ENCODE data around the gene UBL3. TPM values are rescaled to one million over a fixed set of nuclear protein-coding genes. Genes with fewer than 3 reads are reported as not detected.
A peak's percentile ranks its signal among the peaks of the same experiment; 100 is the strongest.

The UBL3 gene
- total RNA-seq, 1 experiment from 2014 or later: 10.7 TPM

GRCh38 chr13:29774830-29775229 lies 75.6 kb downstream of the UBL3 start:
- intact Hi-C loops (cut with micrococcal nuclease): loop anchor here (5.0 to 10.0 kb wide), 2 partner anchors 152 to 560 kb away; no protein-coding TSS in a partner anchor
- H3K79me2 ChIP-seq (ENCODE audit: insufficient read depth, low read length): no peaks in the 10 kb centered on the region
- no peaks in the 10 kb centered on the region for H4K20me1 ChIP-seq (ENCODE audit: insufficient read depth)
- H3K36me3 ChIP-seq (ENCODE audit: control insufficient read depth in 1 of 2, insufficient read depth in 2 of 2, low read length in 2 of 2): no peaks in the 10 kb centered on the region
- CTCF ChIA-PET: interaction anchor here (8.4 kb wide), 1 partner anchor 339 kb away, joined by 226 read pairs; no protein-coding TSS in a partner anchor
- H3K4me2 ChIP-seq (ENCODE audit: low read length): no peak overlapping the region
- H3K9me3 ChIP-seq (ENCODE audit: control insufficient read depth in 1 of 2, insufficient read depth in 1 of 2, low read depth in 1 of 2, low read length in 2 of 2): no peaks in the 10 kb centered on the region
- no peak overlapping the region for H3K9ac ChIP-seq (ENCODE audit: low read length)
- ATAC-seq (no peak), DNase-seq (ENCODE audit: low read depth, low spot score) (no peak)
- no TSS peak for BruUV-seq (replicated peaks)
- no peak overlapping the region for H2AFZ ChIP-seq (ENCODE audit: low read depth, low read length, poor library complexity, severe bottlenecking)
- no peak overlapping the region for H3K4me3 ChIP-seq (replicated peaks in 1 of 2; ENCODE audit: low read depth in 1 of 2, low read length in 2 of 2)
- no peak for TF ChIP-seq CEBPB (IDR thresholded peaks at IDR 0.05; ENCODE audit: low read depth)
- no peak for TF ChIP-seq EZH2 (IDR thresholded peaks at IDR 0.05)
- no peak for TF ChIP-seq EZH2phosphoT487 (IDR thresholded peaks at IDR 0.05; ENCODE audit: borderline replicate concordance)
- TF ChIP-seq SIN3A (IDR thresholded peaks at IDR 0.05; ENCODE audit: low read depth): no peak
- no peak for TF ChIP-seq ZNF274 (IDR thresholded peaks at IDR 0.05; ENCODE audit: low read depth, low read length)
- no peak for TF ChIP-seq ATF3 (IDR thresholded peaks at IDR 0.05)
- TF ChIP-seq SP1 (IDR thresholded peaks at IDR 0.05; ENCODE audit: low read depth): no peak
- TF ChIP-seq ZFX (IDR thresholded peaks at IDR 0.05): no peak
- TF ChIP-seq FOSL1 (IDR thresholded peaks at IDR 0.05; ENCODE audit: low read depth): no peak
- no peak for TF ChIP-seq RAD21 (IDR thresholded peaks at IDR 0.05; ENCODE audit: low read depth)
- TF ChIP-seq YY1 (IDR thresholded peaks at IDR 0.05; ENCODE audit: extremely low read depth, insufficient replicate concordance, low read depth, low read length): no peak
- H3K9me2 ChIP-seq (ENCODE audit: insufficient read depth): no peaks in the 10 kb centered on the region
- H3K4me1 ChIP-seq (ENCODE audit: control insufficient read depth in 1 of 2, insufficient read depth in 2 of 2, low read length in 2 of 2): no peaks in the 10 kb centered on the region
- no peaks in the 10 kb centered on the region for H3K27me3 ChIP-seq (ENCODE audit: insufficient read depth, low read length)
- POLR2A ChIA-PET: no interaction called here
- no peak overlapping the region for H3K27ac ChIP-seq (ENCODE audit: low read depth, low read length)
- RAD21 ChIA-PET (ENCODE audit: low non-redundant PET in 1 of 2, low total read pairs in 2 of 2, uncharacterized antibody in 2 of 2, unreplicated experiment in 2 of 2): no interaction called here

GRCh38 chr13:29771247-29771646 lies 79.2 kb downstream of the UBL3 start:
- no peaks in the 10 kb centered on the region for H3K27me3 ChIP-seq (ENCODE audit: insufficient read depth, low read length)

More at GRCh38 chr13:29771247-29771646, 79.2 kb downstream of the UBL3 start:
- no peaks in the 10 kb centered on the region for H3K9me2 ChIP-seq (ENCODE audit: insufficient read depth)
- TF ChIP-seq CTCF (IDR thresholded peaks at IDR 0.05 in 2 of 3, conservative IDR thresholded peaks at IDR 0.05 in 1 of 3; ENCODE audit: borderline replicate concordance in 1 of 3, insufficient read depth in 1 of 3, low read depth in 2 of 3, low read length in 2 of 3): peak; percentile 36 to 63 (median 56); a peak in 4 of 6 replicates
- peak; percentile 69 for TF ChIP-seq RAD21 (IDR thresholded peaks at IDR 0.05; ENCODE audit: low read depth)
- TF ChIP-seq ELF1 (IDR thresholded peaks at IDR 0.05; ENCODE audit: borderline replicate concordance, low read depth): no peak
- intact Hi-C loops (cut with micrococcal nuclease): loop anchor here (1.0 to 10.0 kb wide), 3 partner anchors 156 to 564 kb away; no protein-coding TSS in a partner anchor
- ChIA-PET RAD21 (ENCODE audit: low non-redundant PET in 1 of 2, low total read pairs in 2 of 2, uncharacterized antibody in 2 of 2, unreplicated experiment in 2 of 2) (interaction anchor here (0.6 to 1.9 kb wide), 6 partner anchors 18 to 344 kb away, joined by 3 to 15 read pairs (median 6); no protein-coding TSS in a partner anchor), CTCF (interaction anchor here (0.7 to 8.4 kb wide), 23 partner anchors 9 to 361 kb away, joined by 3 to 226 read pairs (median 6); partner anchors contain the start of gene UBL3), POLR2A (interaction anchor here (0.9 to 1.2 kb wide), 2 partner anchors 341 to 344 kb away, joined by 3 read pairs; no protein-coding TSS in a partner anchor)
- DNase-seq (ENCODE audit: low read depth, low spot score): peak; percentile 37
- H3K9me3 ChIP-seq (ENCODE audit: control insufficient read depth in 1 of 2, insufficient read depth in 1 of 2, low read depth in 1 of 2, low read length in 2 of 2): no peaks in the 10 kb centered on the region
- H3K36me3 ChIP-seq (ENCODE audit: control insufficient read depth in 1 of 2, insufficient read depth in 2 of 2, low read length in 2 of 2): no peaks in the 10 kb centered on the region
- H3K4me2 ChIP-seq (ENCODE audit: low read length): no peak overlapping the region
- ATAC-seq: 0 out of 2 replicates have a peak, but pooled peaks have one; percentile 59
- H3K4me1 ChIP-seq (ENCODE audit: control insufficient read depth in 1 of 2, insufficient read depth in 2 of 2, low read length in 2 of 2): no peaks in the 10 kb centered on the region
- no peaks in the 10 kb centered on the region for H4K20me1 ChIP-seq (ENCODE audit: insufficient read depth)
- no peak overlapping the region for H3K9ac ChIP-seq (ENCODE audit: low read length)
- no peak overlapping the region for H3K27ac ChIP-seq (ENCODE audit: low read depth, low read length)
- no peaks in the 10 kb centered on the region for H3K79me2 ChIP-seq (ENCODE audit: insufficient read depth, low read length)
- H3K4me3 ChIP-seq (replicated peaks in 1 of 2; ENCODE audit: low read depth in 1 of 2, low read length in 2 of 2): no peak overlapping the region
- BruUV-seq (replicated peaks): no TSS peak
- no peak overlapping the region for H2AFZ ChIP-seq (ENCODE audit: low read depth, low read length, poor library complexity, severe bottlenecking)
